CD1c-positive myeloid dendritic cell (primary cell): Measurements from ENCODE around the gene PAM.

Experiments used
- DNase-seq: peaks from one replicate; pipeline ENCODE4 v3.0.0-alpha.2; 2016; ENCODE audit errors: extremely low spot score

PAM gene

DNA sequence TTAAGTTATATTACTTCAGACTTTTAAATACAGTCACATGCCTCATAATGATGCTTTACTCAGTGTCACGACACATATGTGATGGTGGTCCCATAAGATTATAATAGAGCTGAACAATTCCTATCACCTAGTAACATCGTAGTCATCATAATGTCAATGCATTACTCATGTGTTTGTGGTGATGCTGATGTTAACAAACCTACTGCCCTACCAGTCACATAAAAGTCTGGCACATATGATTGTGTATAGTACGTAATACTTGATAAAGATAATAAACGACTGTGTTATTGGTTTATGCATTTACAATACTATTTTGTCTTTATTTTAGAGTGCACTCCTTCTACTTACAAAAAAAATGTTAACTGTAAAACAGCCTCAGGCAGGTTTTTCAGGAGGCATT is 103.7 kb downstream of the PAM start:
- DNase-seq = no peak

DNA sequence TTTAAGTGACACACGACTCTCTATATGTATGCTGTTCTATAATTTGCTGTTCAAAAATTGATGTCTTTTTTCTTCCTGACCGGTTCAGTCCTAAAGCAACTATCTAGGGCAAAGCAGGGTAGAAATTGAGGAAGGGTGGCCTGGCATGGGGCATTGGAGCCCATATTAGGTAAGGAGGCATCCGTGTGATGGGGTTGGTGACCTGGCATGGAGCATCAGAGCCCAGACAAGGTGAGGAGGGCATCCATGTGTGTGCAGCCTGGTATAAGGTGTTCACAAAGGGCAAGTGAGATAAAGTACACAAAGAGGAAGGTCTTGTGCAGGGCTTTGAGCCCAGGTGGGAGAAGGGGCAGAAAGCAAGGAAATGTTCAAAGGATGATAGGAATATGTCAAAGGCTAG is 104.9 kb downstream of the PAM start:
- DNase-seq = no peak

GRCh38 chr5:102863058-102863457 is 108.0 kb downstream of the PAM start:
- DNase-seq = no peak

- no peak for DNase-seq
Measured at GRCh38 chr5:102863764-102864560, 108.9 kb downstream of the PAM start.

DNA sequence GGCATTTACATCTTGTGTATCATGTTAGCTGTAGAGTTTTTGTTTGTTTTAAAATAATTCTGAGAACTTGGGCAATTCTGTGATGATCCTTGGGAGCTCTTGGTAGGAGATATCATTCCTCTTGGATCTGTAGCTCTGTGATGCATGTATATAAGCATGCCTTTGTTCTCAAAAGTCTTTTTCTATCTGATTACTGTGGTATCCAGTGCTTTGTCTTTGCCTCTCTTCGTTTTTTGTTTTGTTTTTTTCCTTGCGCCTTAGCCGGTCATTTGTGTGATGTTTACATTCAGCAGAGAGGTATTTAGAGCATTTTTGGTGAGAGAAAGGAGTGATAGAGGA is 110.0 kb downstream of the PAM start:
- no peak for DNase-seq

GRCh38 chr5:102865510-102866236 is 110.6 kb downstream of the PAM start:
- DNase-seq = peak; percentile 86

GRCh38 chr5:102866237-102866600 is 111.1 kb downstream of the PAM start:
- no peak for DNase-seq

DNA sequence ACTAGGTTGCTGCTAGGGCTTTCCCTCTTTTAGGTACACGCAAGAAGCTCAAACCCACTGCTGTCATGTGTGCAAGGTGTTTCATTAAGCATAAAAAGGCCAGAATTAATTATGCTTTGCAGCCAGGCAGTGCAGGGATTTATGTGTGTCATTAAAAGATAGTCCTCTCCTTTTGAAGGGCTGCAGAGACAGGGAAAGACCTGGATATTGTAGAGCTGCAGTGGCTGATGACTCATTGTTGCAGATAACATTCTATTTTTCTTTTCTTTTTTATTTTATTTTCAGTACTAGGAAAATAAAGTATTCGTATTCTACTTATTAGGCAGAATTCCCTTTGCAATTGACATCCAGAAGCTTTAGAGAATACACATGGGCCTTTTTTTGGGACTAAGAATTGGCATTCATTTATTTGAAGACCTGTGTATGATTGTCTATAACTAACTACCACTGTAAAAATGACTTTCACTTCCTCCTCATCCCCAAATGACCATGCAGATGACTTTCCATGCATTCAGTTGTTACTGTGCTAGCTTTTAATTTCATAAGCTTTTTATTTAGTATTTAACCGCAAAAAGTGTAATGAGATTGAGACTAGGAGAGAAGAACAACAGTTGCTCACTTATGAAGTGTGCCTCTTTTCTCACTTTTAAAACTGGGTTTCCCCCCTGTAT is 113.0 kb downstream of the PAM start:
- no peak for DNase-seq

- DNase-seq = no peak
Measured at GRCh38 chr5:102869230-102869629, 114.1 kb downstream of the PAM start.

GRCh38 chr5:102873379-102873932 is 118.4 kb downstream of the PAM start:
- DNase-seq = no peak

GRCh38 chr5:102874054-102874453 is 118.9 kb downstream of the PAM start:
- DNase-seq = no peak

DNA sequence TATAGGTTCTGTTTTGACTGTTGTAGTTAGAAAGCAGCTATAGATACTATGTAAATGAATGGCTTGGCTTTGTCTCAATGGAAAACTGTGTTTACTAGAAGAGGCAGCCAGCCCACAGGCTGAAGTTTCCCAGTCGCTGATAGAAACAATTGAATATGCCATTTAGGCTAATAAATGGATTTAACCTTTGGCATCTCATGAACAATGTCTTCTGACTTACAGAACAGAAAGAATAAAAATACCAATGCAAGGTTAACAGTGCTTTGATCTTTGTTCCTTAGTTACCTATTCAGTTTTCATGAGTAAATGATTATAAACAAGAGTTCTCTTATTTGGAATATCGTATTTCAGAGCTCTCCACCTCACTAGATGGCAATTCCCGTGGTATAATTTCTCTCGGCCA is 120.6 kb downstream of the PAM start:
- no peak for DNase-seq

DNA sequence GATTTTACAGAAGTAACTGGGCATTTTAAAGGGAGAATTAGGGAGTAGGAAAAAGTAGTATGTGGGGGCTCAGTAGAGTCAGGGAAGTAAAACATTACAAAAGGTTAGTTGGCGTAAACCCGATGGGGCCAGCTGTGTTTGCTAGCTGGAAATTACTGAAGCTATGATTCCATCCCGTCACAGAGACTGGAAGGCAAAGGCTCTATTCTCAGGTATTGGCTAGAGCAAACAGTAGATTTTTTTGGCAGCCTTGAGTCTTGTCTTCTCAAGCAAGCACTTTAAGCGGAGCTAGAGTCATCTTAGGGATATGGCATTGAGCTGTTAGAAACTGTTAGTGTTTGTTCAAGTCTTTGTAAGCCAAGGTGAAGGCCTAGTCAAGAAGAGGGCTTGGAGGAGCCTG is 121.5 kb downstream of the PAM start:
- DNase-seq = no peak

DNA sequence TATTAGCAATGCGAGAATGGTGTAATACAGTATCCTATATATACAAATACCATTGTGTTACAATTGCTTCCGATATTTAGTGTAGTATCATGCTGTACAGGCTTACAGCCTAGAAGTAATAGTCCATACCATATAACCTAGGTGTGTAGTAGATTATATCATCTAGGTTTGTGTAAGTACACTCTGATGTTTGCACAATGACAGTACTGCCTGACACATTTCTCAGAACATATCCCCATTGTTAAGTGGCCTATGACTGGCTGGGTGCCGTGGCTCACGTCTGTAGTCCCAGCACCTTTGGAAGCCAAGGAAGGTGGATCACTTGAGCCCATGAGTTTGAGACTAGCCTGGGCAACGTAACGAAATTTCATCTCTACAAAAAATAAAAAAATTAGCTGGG is 124.6 kb downstream of the PAM start:
- no peak for DNase-seq

- DNase-seq = no peak
Measured at GRCh38 chr5:102886586-102886985, 131.5 kb downstream of the PAM start.

DNA sequence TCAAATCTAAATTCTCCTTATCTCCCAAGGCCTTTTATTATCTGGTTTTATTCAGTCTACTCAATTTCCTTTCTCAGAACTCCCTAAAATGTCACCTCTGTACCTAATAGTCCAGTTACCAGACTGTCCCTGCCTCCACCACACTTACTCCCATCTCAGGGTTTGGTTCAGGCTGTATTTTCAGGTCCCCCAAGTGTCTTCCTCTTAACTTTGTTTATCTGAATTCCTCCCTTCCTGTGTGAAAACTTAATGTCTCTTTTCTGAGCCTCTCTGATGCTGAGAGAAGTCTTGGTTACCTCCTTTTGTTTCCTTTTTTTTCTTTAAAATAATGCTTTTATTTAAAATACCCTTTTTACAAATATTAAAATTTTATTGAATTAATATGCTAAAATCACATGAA is 133.4 kb downstream of the PAM start:
- no peak for DNase-seq

DNA sequence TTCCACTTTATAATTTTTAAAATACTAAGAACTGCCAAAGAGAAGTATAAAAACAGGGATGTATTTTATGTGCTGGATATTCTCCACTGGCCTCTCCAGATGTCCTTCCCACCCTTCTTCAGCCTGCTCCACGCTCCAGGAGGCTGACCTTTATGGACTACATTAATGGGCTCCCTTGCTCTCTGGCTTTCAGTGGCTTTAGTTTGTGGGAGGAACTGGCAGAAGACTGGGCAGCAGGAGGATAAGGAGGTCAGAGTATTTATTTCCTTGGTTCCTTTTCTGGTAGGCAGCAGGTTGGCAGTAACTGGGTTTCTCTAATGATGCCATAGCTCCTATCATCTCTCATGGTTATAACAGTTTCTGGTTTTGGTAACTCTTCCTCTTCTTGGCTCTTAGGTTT is 133.9 kb downstream of the PAM start:
- no peak for DNase-seq

DNA sequence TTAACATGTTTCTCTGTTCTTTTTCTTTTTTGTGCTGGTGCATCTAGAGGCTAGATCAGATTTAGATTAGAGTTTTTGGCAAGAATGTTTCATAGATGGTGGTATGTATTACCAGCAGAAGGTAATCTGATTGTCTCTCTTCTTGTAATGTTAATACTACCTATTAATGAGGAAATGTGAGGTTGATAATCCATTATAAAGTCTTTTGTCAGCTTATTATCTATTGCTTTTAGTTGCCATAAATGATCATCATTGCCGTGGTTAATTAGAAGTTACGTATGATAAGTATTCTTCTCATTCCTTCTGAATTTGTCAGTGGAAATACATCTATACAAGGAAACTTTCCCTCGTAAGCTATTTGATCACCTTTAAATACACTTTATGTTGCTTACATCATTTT is 135.0 kb downstream of the PAM start:
- DNase-seq = no peak

DNA sequence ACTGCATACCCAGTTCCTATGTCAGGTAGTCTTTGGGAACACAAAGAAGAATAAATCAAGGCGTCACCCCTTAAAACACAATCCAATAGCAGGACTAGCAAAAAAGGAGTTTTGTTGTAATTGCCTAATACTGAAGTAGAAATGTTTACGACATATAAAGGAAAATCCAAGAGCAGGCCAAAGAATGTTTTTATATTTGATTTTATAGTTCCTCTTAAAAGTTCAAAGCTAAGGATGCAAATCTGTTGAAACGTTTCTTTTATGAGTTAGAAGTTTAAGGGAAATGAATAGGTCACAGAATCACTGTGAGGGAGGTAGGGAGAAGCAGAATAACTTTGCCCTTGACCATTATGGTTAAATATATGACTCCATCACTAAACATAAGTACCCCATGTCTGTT is 136.1 kb downstream of the PAM start:
- no peak for DNase-seq

DNA sequence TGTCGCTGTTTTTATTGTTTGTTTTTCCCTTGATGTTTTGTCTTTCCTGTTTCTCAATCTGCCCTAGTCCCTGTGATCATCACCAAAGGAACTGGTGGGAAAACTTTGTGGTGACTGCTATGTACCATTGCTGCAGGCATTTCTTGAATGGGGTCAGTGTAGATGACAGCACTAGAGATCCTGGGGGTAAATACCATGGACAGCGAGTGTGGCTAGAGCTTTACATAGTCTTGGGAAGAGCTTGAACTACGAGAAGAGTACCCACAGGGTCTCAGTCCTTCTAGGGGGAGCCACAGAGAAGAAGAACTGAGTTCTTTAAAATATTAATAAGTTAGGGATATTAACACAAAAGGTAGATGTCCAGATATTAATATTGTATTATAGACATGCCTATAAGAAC is 138.8 kb downstream of the PAM start:
- DNase-seq = no peak

GRCh38 chr5:102895234-102895633 is 140.1 kb downstream of the PAM start:
- no peak for DNase-seq

DNA sequence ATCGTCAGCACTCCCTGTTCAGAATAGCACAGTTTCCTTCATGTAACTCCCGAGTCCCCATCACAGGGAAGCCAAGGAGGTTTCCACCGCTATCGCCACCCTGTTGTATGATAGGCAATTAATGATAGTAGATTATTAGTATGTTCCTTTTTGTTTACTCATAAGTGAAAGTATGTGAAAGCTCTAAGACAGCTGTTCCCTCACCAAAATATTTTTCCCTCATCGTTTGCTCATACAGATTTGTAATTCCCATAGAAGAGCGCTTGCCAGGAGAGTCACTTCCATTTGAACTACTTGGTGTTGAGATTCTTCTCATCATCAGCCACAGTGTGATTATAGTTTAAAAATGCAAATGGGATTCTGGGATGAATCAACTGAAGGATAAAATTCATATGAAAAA is 140.9 kb downstream of the PAM start:
- DNase-seq = no peak
